Measurements from ENCODE around the gene EIF3J. TPM values are rescaled to one million over a fixed set of nuclear protein-coding genes. Genes with fewer than 3 reads are reported as not detected.

EIF3J gene
- total and polyA plus RNA-seq, 10 of the 15 experiments (the other 5 are each of a cell fraction or from before 2014, with no cell fraction given) = 34.7 to 126 (median 64.1) TPM

DNA sequence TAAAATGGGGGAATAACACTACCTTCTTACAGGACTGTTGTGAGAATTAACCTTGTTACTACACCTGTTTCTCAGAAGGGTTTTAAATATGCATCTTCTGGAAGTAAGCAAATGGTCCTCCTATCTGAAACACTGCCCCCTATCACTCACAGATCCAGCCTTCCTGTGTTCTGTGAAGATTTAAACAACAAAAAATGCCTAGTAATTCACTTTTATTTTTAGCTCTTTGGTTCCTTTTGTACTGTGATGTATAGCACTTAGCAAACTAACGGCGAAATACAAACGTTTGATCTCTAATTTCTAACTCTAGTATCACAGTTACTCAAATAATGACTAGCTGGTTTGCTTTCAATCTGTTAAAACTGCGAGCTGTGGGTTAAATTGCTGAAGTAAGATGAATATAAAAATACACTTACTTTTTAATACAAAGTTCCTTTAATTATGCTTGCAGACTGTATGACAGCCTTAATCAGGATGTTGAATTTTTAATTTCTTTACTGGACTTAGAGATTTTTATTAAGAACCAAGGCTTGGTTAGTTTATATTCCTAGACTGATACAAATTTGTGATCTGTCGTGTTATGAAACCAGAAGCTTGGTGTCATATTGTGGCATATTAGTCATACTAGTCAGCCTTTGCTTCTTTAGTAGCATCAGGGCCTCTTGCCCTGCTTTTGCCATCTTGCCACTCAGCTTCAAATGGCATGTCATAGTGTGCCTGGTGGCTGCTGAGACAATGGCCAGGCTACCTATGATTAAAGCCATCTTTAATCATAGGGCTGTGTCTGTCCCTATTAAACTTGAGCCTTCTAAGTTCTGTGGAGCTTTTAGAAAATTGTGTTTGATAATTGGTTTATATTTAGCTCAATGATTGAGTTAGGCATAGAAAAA is 9.2 kb downstream of the EIF3J start:
- ATAC-seq = peak; percentile 89
- DNase-seq (ENCODE audit: low read depth, low spot score) = peak; percentile 41
- Histone ChIP-seq H3K9ac (ENCODE audit: control insufficient read depth, insufficient read depth, low read length) (0 out of 2 replicates have a peak overlapping the region, but pooled peaks have one; percentile 7), H3K79me2 (ENCODE audit: control insufficient read depth, insufficient read depth, low read length) (peaks cover 74% of the 10 kb centered on the region), H3K36me3 (ENCODE audit: control insufficient read depth in 2 of 2, insufficient read depth in 2 of 2, low read length in 1 of 2) (peaks cover 0 to 3% of the 10 kb centered on the region in 2 experiments; a peak in 2 of 4 replicates), H3K27me3 (replicated peaks in 1 of 2; ENCODE audit: control insufficient read depth in 2 of 2, insufficient read depth in 2 of 2, low read length in 1 of 2) (no peaks in the 10 kb centered on the region), H3K4me1 (ENCODE audit: control insufficient read depth, insufficient read depth, low read length) (peaks cover 7% of the 10 kb centered on the region), H2AFZ (ENCODE audit: control insufficient read depth, low read depth, low read length) (no peak overlapping the region), H3K4me2 (ENCODE audit: control insufficient read depth, insufficient read depth) (peak overlapping the region; percentile 71), H3K27ac (ENCODE audit: control insufficient read depth, insufficient read depth) (peak overlapping the region; percentile 70), H4K20me1 (ENCODE audit: control insufficient read depth, insufficient read depth) (no peaks in the 10 kb centered on the region), H3K9me3 (replicated peaks; ENCODE audit: control insufficient read depth, insufficient read depth, low read length) (no peaks in the 10 kb centered on the region), H3K4me3 (peak overlapping the region; percentile 23; the same call in 1 of the 2 replicates)
- FAIRE-seq = peak; percentile 59
- in situ Hi-C loops (cut with MboI) = no loop called here
- WGBS (ENCODE audit: insufficient coverage, insufficient replicate concordance, low lambda C conversion rate, missing lambda C conversion rate) = 1% methylated on average over 5 of the region's 5 CpGs
- ChIA-PET POLR2A (interaction anchor here (0.6 to 2.5 kb wide), 6 partner anchors 9 to 190 kb away, joined by 3 to 24 read pairs (median 4); partner anchors contain the start of genes EIF3J, SPG11 and TRIM69), SMC1A (ENCODE audit: uncharacterized antibody, unreplicated experiment) (interaction anchor here (0.6 to 1.9 kb wide), 12 partner anchors 9 to 529 kb away, joined by 3 to 13 read pairs (median 3); partner anchors contain the start of genes EIF3J and TRIM69), RAD21 (ENCODE audit: unreplicated experiment) (interaction anchor here (0.6 to 2.1 kb wide), 11 partner anchors 9 to 572 kb away, joined by 3 to 13 read pairs (median 3); partner anchors contain the start of genes EIF3J and TRIM69), CTCF (interaction anchor here (0.6 to 2.8 kb wide), 30 partner anchors 9 to 698 kb away, joined by 3 to 26 read pairs (median 3); partner anchors contain the start of genes CTDSPL2, EIF3J and TRIM69)
- intact Hi-C loops (cut with micrococcal nuclease; ENCODE audit: unreplicated experiment) = no loop called here
- BruUV-seq (replicated peaks) = no TSS peak
- TF ChIP-seq ATF7 (IDR thresholded peaks at IDR 0.05; ENCODE audit: low read depth) (peak; percentile 33; the same call in 1 of the 2 replicates), JUNB (IDR thresholded peaks at IDR 0.05) (peak; percentile 87), DPF2 (IDR thresholded peaks at IDR 0.05) (0 out of 2 replicates have a peak, but pooled peaks have one; percentile 46), MTA2 (IDR thresholded peaks at IDR 0.05; ENCODE audit: low read depth) (0 out of 2 replicates have a peak, but pooled peaks have one; percentile 19), POLR2AphosphoS2 (IDR thresholded peaks at IDR 0.05; ENCODE audit: low read depth, low read length) (no peak), BCL3 (IDR thresholded peaks at IDR 0.05; ENCODE audit: borderline replicate concordance, insufficient read depth, low read depth, low read length, poor library complexity, severe bottlenecking) (peak; percentile 7), YY1 (IDR thresholded peaks at IDR 0.05; ENCODE audit: low read depth, low read length) (peak; percentile 40; the same call in 1 of the 2 replicates), ASH2L (IDR thresholded peaks at IDR 0.05; ENCODE audit: borderline replicate concordance, low read depth) (0 out of 2 replicates have a peak, but pooled peaks have one; percentile 58), CTCF (IDR thresholded peaks at IDR 0.05 in 2 of 3, conservative IDR thresholded peaks at IDR 0.05 in 1 of 3; ENCODE audit: control insufficient read depth in 2 of 3, extremely low read depth in 1 of 3, insufficient read depth in 1 of 3, low read depth in 3 of 3, low read length in 3 of 3) (peak; percentile 37 to 47 (median 42); a peak in 5 of 6 replicates), RAD21 (IDR thresholded peaks at IDR 0.05; ENCODE audit: insufficient read depth, low read depth, low read length) (no peak), PKNOX1 (IDR thresholded peaks at IDR 0.05) (peak; percentile 44; the same call in 1 of the 2 replicates), PAX5 (IDR thresholded peaks at IDR 0.05; ENCODE audit: borderline replicate concordance, low read depth, low read length) (0 out of 2 replicates have a peak, but pooled peaks have one; percentile 40), POLR2A (IDR thresholded peaks at IDR 0.05; ENCODE audit: low read depth, low read length) (no peak), RUNX3 (IDR thresholded peaks at IDR 0.05; ENCODE audit: low read length) (peak; percentile 66), NFIC (IDR thresholded peaks at IDR 0.05; ENCODE audit: low read depth, low read length) (peak; percentile 59)
- TF ChIP-seq, protein P1, sequence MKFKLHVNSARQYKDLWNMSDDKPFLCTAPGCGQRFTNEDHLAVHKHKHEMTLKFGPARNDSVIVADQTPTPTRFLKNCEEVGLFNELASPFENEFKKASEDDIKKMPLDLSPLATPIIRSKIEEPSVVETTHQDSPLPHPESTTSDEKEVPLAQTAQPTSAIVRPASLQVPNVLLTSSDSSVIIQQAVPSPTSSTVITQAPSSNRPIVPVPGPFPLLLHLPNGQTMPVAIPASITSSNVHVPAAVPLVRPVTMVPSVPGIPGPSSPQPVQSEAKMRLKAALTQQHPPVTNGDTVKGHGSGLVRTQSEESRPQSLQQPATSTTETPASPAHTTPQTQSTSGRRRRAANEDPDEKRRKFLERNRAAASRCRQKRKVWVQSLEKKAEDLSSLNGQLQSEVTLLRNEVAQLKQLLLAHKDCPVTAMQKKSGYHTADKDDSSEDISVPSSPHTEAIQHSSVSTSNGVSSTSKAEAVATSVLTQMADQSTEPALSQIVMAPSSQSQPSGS (IDR thresholded peaks at IDR 0.05; ENCODE audit: low read length) = peak; percentile 43; the same call in 1 of the 2 replicates

All from GM12878 (cell line).